ENCODE results near the gene NEURL3. TPM values are rescaled to one million over a fixed set of nuclear protein-coding genes. Genes with fewer than 3 reads are reported as not detected.

Gene NEURL3
- polyA plus RNA-seq, 3 donors: not detected

DNA sequence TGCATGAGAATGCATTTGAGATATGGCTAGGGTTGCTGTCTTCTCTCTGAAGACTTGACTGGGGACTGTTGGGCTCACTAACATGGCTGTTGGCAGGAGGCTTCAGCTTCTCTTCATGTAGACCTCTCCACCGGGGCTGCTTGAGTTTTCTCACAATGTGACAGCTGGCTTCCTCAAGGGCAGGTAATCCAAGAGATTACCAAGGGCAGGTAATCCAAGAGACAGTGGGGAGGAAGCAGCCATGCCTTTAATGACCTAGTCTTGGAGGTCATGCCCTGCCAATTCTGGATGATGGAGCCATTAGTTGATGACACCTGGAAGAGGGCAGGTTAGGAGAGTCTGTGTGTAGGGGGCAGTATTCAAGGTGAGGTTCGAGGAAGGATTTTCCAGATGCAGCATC lies 40.5 kb downstream of the NEURL3 start:
- Histone ChIP-seq H3K4me2 (replicated peaks; ENCODE audit: extremely low read depth, low read length, poor library complexity, severe bottlenecking) (no peak overlapping the region), H2AFZ (ENCODE audit: insufficient read depth, low read depth, low read length, poor library complexity, severe bottlenecking) (no peak overlapping the region), H3K9ac (ENCODE audit: insufficient read depth, low read length, poor library complexity, severe bottlenecking) (no peak overlapping the region), H3K9me3 (replicated peaks in 1 of 2; ENCODE audit: control insufficient read depth in 1 of 2, insufficient read depth in 1 of 2, low read length in 2 of 2) (no peaks in the 10 kb centered on the region), H3K4me3 (replicated peaks in 1 of 3; ENCODE audit: low read depth in 2 of 3, low read length in 3 of 3) (no peak overlapping the region), H3K79me2 (ENCODE audit: insufficient read depth, low read length) (no peaks in the 10 kb centered on the region), H3K27ac (ENCODE audit: low read depth in 1 of 2, low read length in 2 of 2) (no peak overlapping the region), H4K20me1 (ENCODE audit: insufficient read depth, low read length) (no peaks in the 10 kb centered on the region), H3K27me3 (ENCODE audit: control insufficient read depth in 2 of 2, insufficient read depth in 2 of 2, low read length in 2 of 2) (no peaks in the 10 kb centered on the region), H3K36me3 (replicated peaks in 1 of 2; ENCODE audit: control insufficient read depth in 1 of 2, insufficient read depth in 2 of 2, low read length in 2 of 2) (no peaks in the 10 kb centered on the region), H3K4me1 (ENCODE audit: control insufficient read depth in 1 of 2, insufficient read depth in 2 of 2, low read length in 2 of 2) (no peaks in the 10 kb centered on the region)
- intact Hi-C loops (cut with micrococcal nuclease): no loop called here
- DNase-seq: no peak
- Mint-ChIP-seq H3K27ac (peak overlapping the region in 1 of 7 donors; percentile 7), H3K4me3 (no peak overlapping the region), H3K4me1 (peaks cover 3% of the 10 kb centered on the region), H3K36me3 (no peaks in the 10 kb centered on the region), H3K9me3 (peaks cover 0 to 12% (median 6%) of the 10 kb centered on the region in 7 donors), H3K27me3 (ENCODE audit: low read depth in 3 of 3) (peaks cover 0 to 4% (median 3%) of the 10 kb centered on the region in 3 donors)
- TF ChIP-seq, protein P1, sequence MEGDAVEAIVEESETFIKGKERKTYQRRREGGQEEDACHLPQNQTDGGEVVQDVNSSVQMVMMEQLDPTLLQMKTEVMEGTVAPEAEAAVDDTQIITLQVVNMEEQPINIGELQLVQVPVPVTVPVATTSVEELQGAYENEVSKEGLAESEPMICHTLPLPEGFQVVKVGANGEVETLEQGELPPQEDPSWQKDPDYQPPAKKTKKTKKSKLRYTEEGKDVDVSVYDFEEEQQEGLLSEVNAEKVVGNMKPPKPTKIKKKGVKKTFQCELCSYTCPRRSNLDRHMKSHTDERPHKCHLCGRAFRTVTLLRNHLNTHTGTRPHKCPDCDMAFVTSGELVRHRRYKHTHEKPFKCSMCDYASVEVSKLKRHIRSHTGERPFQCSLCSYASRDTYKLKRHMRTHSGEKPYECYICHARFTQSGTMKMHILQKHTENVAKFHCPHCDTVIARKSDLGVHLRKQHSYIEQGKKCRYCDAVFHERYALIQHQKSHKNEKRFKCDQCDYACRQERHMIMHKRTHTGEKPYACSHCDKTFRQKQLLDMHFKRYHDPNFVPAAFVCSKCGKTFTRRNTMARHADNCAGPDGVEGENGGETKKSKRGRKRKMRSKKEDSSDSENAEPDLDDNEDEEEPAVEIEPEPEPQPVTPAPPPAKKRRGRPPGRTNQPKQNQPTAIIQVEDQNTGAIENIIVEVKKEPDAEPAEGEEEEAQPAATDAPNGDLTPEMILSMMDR (IDR thresholded peaks at IDR 0.05): no peak
- WGBS (ENCODE audit: insufficient coverage): 88% methylated on average over 2 of the region's 2 CpGs

GRCh38 chr2:96464061-96464460 lies 41.1 kb downstream of the NEURL3 start:
- Mint-ChIP-seq H3K27me3 (ENCODE audit: low read depth in 3 of 3) (peaks cover 0 to 5% (median 4%) of the 10 kb centered on the region in 3 donors), H3K27ac (no peak overlapping the region), H3K9me3 (peaks cover 0 to 17% (median 12%) of the 10 kb centered on the region in 7 donors), H3K36me3 (no peaks in the 10 kb centered on the region), H3K4me1 (peaks cover 3% of the 10 kb centered on the region), H3K4me3 (no peak overlapping the region)
- no peaks in the 10 kb centered on the region for H3K27me3 ChIP-seq (ENCODE audit: control insufficient read depth in 2 of 2, insufficient read depth in 2 of 2, low read length in 2 of 2)
- no peaks in the 10 kb centered on the region for H3K9me3 ChIP-seq (replicated peaks in 1 of 2; ENCODE audit: control insufficient read depth in 1 of 2, insufficient read depth in 1 of 2, low read length in 2 of 2)
- no peak for DNase-seq
- no peak overlapping the region for H3K9ac ChIP-seq (ENCODE audit: insufficient read depth, low read length, poor library complexity, severe bottlenecking)
- H3K4me1 ChIP-seq (ENCODE audit: control insufficient read depth in 1 of 2, insufficient read depth in 2 of 2, low read length in 2 of 2): no peaks in the 10 kb centered on the region
- no peaks in the 10 kb centered on the region for H3K79me2 ChIP-seq (ENCODE audit: insufficient read depth, low read length)
- intact Hi-C loops (cut with micrococcal nuclease): no loop called here
- no peaks in the 10 kb centered on the region for H3K36me3 ChIP-seq (replicated peaks in 1 of 2; ENCODE audit: control insufficient read depth in 1 of 2, insufficient read depth in 2 of 2, low read length in 2 of 2)
- H4K20me1 ChIP-seq (ENCODE audit: insufficient read depth, low read length): no peaks in the 10 kb centered on the region
- 87% methylated on average over 3 of the region's 3 CpGs for WGBS (ENCODE audit: insufficient coverage)
- H3K4me3 ChIP-seq (replicated peaks in 1 of 3; ENCODE audit: low read depth in 2 of 3, low read length in 3 of 3): no peak overlapping the region
- no peak overlapping the region for H3K4me2 ChIP-seq (replicated peaks; ENCODE audit: extremely low read depth, low read length, poor library complexity, severe bottlenecking)
- TF ChIP-seq, protein P1 (IDR thresholded peaks at IDR 0.05): no peak
- H3K27ac ChIP-seq (ENCODE audit: low read depth in 1 of 2, low read length in 2 of 2): no peak overlapping the region
- H2AFZ ChIP-seq (ENCODE audit: insufficient read depth, low read depth, low read length, poor library complexity, severe bottlenecking): no peak overlapping the region

Data from CD14-positive monocyte (primary cell).